Duodenal mucosa (tissue), 2 donors: ENCODE data around the gene EIF5A2.

Experiments used
- H3K27ac ChIP-seq: one replicate; pipeline ENCODE4 v1.7.0; 2013; ENCODE audit warnings: low read depth, low read length
- H3K27me3 ChIP-seq, 2 donors: one replicate each; pipeline ENCODE4 v1.7.0; 2013; ENCODE audit warnings: low read length in 2 of 2, control low read depth in 1 of 2; ENCODE audit not compliant: insufficient read depth in 2 of 2, control insufficient read depth in 1 of 2
- H3K36me3 ChIP-seq, 2 donors: one replicate each; pipeline ENCODE4 v1.7.0; 2013; ENCODE audit warnings: low read length in 2 of 2, control low read depth in 1 of 2; ENCODE audit not compliant: insufficient read depth in 2 of 2, control insufficient read depth in 1 of 2
- H3K4me1 ChIP-seq, 2 donors: one replicate each; pipeline ENCODE4 v1.7.0; 2013; ENCODE audit warnings: low read length in 2 of 2, control low read depth in 1 of 2; ENCODE audit not compliant: insufficient read depth in 2 of 2, control insufficient read depth in 1 of 2
- H3K4me3 ChIP-seq, 2 donors: one replicate each; pipeline ENCODE4 v1.7.0; 2013; ENCODE audit warnings: low read length in 2 of 2, low read depth in 1 of 2
- H3K9ac ChIP-seq, 2 donors: one replicate each; pipeline ENCODE4 v1.7.0; 2013; ENCODE audit warnings: low read length in 2 of 2, low read depth in 1 of 2
- H3K9me3 ChIP-seq, 2 donors: one replicate each; pipeline ENCODE4 v1.7.0; 2013; ENCODE audit warnings: low read length in 2 of 2, control low read depth in 1 of 2; ENCODE audit not compliant: control insufficient read depth in 1 of 2

The EIF5A2 gene

GRCh38 chr3:170876537-170876936 lies 31.9 kb downstream of the EIF5A2 start:
- Histone ChIP-seq H3K27me3 (no peaks in the 10 kb centered on the region), H3K4me1 (no peaks in the 10 kb centered on the region), H3K27ac (no peak overlapping the region), H3K36me3 (no peaks in the 10 kb centered on the region), H3K4me3 (no peak overlapping the region), H3K9me3 (no peaks in the 10 kb centered on the region), H3K9ac (no peak overlapping the region)

DNA sequence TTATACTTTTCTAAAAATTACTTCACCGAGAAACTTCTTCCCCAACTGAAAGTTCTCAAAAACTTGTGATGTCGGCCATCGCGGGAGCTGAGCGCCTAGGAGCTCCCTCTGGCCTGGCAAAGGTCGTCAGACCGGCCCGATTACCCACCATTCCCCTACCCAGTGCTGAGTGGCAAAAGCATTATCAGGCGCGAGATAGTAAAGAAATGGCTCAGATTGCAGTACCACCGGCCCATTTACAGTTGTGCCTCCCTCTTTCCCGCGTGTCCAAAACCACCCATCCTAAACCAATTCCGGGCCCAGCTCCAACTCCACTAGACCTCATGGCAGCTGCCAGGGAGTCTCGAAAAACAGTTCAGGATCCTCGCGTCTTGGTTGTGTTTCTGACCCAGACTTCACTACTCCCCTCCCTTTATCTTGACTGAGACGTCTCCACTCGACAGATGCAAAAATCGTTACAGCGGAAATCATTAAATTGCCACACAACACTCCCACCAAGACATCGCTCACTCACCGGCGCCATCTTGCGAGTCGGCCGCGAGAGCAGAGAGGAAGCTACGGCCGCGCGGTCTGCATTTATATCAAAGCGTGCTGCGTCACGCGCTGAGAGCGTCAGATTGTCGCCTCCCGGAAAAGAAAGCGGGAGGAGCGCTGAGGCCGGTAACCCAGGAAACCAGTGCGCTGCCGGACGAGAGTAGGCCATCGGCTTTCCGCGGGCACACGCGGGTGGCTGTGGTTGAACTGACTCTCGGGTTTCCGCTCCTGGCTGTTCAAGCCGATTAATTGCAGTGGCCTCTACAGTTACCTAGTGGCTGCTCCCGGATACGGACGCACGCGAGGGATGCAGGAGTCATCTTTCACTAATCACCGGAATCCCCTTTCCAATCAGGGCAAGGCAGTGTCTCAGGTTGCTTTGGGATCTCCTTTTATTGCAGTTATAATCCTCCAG lies 38.5 kb downstream of the EIF5A2 start, which contains the start of gene RPL22L1:
Gene RPL22L1 (minus strand): TSS at position 551 of the 949 bp plus-strand sequence. CDS start 28 bp downstream, at position 523.
- Histone ChIP-seq H3K9me3 (no peaks in the 10 kb centered on the region), H3K27ac (peak within 1 kb of the TSS; percentile 72), H3K27me3 (no peaks in the 10 kb centered on the region), H3K9ac (peak within 1 kb of the TSS; percentile 72 to 96), H3K4me1 (peaks cover 8 to 19% of the 10 kb centered on the region in 2 donors), H3K36me3 (peaks cover 25 to 26% of the 10 kb centered on the region in 2 donors), H3K4me3 (peak within 1 kb of the TSS; percentile 84 to 97)

DNA sequence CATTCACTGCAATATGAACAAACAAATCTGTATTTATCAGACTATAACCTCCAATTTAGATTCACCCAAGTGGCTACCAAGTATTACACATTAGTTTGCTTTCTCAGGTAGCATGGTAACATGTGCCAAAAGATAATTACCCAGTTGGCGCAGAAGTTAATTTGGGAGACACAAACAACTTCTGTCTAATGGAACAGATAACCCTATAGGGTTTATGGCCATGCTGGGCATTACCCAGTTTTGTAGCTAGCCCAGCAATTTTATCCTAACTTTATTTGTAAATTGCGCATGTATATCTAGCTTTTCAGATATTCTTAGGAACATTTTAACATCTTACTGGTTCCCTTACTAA lies 39.2 kb downstream of the EIF5A2 start:
- peaks cover 8 to 19% of the 10 kb centered on the region in 2 donors for H3K4me1 ChIP-seq
- H3K4me3 ChIP-seq, result peak overlapping the region; percentile 84 to 97
- no peaks in the 10 kb centered on the region for H3K9me3 ChIP-seq

GRCh38 chr3:170868577-170869238 lies 39.7 kb downstream of the EIF5A2 start:
- no peak overlapping the region for H3K27ac ChIP-seq
- peak overlapping the region; percentile 84 to 97 for H3K4me3 ChIP-seq
- H3K36me3 ChIP-seq, result peaks cover 25 to 26% of the 10 kb centered on the region in 2 donors
- no peaks in the 10 kb centered on the region for H3K27me3 ChIP-seq
- H3K9me3 ChIP-seq, result no peaks in the 10 kb centered on the region
- H3K4me1 ChIP-seq, result peaks cover 8 to 19% of the 10 kb centered on the region in 2 donors
- peak overlapping the region in 1 of 2 donors; percentile 96 for H3K9ac ChIP-seq

More for the DNA sequence above, 39.2 kb downstream of the EIF5A2 start:
- Histone ChIP-seq H3K27ac (no peak overlapping the region), H3K36me3 (peaks cover 25 to 26% of the 10 kb centered on the region in 2 donors), H3K27me3 (no peaks in the 10 kb centered on the region), H3K9ac (peak overlapping the region; percentile 72 to 96)

GRCh38 chr3:170867143-170867937 lies 41.1 kb downstream of the EIF5A2 start:
- Histone ChIP-seq H3K9ac (no peak overlapping the region), H3K27ac (no peak overlapping the region), H3K36me3 (peaks cover 25 to 26% of the 10 kb centered on the region in 2 donors), H3K4me3 (peak overlapping the region in 1 of 2 donors; percentile 7), H3K9me3 (no peaks in the 10 kb centered on the region), H3K27me3 (no peaks in the 10 kb centered on the region), H3K4me1 (peaks cover 8 to 19% of the 10 kb centered on the region in 2 donors)

- Histone ChIP-seq H3K27me3 (no peaks in the 10 kb centered on the region), H3K36me3 (peaks cover 25 to 26% of the 10 kb centered on the region in 2 donors), H3K9ac (no peak overlapping the region), H3K4me1 (peaks cover 8 to 19% of the 10 kb centered on the region in 2 donors), H3K9me3 (no peaks in the 10 kb centered on the region), H3K27ac (no peak overlapping the region), H3K4me3 (no peak overlapping the region)
Measured at GRCh38 chr3:170866499-170866898, 41.9 kb downstream of the EIF5A2 start.

GRCh38 chr3:170865209-170866094 lies 43.0 kb downstream of the EIF5A2 start:
- H3K9ac ChIP-seq, result no peak overlapping the region

GRCh38 chr3:170864525-170865208 lies 43.8 kb downstream of the EIF5A2 start:
- no peak overlapping the region for H3K4me3 ChIP-seq
- H3K27me3 ChIP-seq, result no peaks in the 10 kb centered on the region
- H3K36me3 ChIP-seq, result peaks cover 25 to 26% of the 10 kb centered on the region in 2 donors
- no peak overlapping the region for H3K9ac ChIP-seq
- peaks cover 8 to 19% of the 10 kb centered on the region in 2 donors for H3K4me1 ChIP-seq
- H3K9me3 ChIP-seq, result no peaks in the 10 kb centered on the region
- no peak overlapping the region for H3K27ac ChIP-seq

More at GRCh38 chr3:170865209-170866094, 43.0 kb downstream of the EIF5A2 start:
- Histone ChIP-seq H3K36me3 (peaks cover 25 to 26% of the 10 kb centered on the region in 2 donors), H3K27ac (no peak overlapping the region), H3K9me3 (no peaks in the 10 kb centered on the region), H3K4me1 (peaks cover 8 to 19% of the 10 kb centered on the region in 2 donors), H3K27me3 (no peaks in the 10 kb centered on the region), H3K4me3 (no peak overlapping the region)
